Epithelial cell of proximal tubule (primary cell): Measurements from ENCODE around the gene KCNQ1. TPM values are rescaled to one million over a fixed set of nuclear protein-coding genes. Genes with fewer than 3 reads are reported as not detected.

Experiments used
- DNase-seq: peaks from one replicate; pipeline ENCODE4 v3.0.0-alpha.2; 2011; ENCODE audit warnings: low read depth
- H3K4me3 ChIP-seq: 2 replicates; pipeline ENCODE4 v1.5.1; 2011; ENCODE audit warnings: low read depth, mild to moderate bottlenecking, low read length
- total RNA-seq: library from RNA; depleted of rRNA; stranded (reverse); fragments of >200 nt; gene quantifications from 2 replicates; pipeline ENCODE4 v1.2.3, GENCODE V29; 2015
- TF ChIP-seq, protein P1 (sequence below): conservative IDR thresholded peaks from 2 replicates; pipeline ENCODE4 v1.5.1; 2012; ENCODE audit warnings: low read depth, mild to moderate bottlenecking, low read length

The KCNQ1 gene
- total RNA-seq, 1 donor from 2014 or later, result 0.46 TPM

DNA sequence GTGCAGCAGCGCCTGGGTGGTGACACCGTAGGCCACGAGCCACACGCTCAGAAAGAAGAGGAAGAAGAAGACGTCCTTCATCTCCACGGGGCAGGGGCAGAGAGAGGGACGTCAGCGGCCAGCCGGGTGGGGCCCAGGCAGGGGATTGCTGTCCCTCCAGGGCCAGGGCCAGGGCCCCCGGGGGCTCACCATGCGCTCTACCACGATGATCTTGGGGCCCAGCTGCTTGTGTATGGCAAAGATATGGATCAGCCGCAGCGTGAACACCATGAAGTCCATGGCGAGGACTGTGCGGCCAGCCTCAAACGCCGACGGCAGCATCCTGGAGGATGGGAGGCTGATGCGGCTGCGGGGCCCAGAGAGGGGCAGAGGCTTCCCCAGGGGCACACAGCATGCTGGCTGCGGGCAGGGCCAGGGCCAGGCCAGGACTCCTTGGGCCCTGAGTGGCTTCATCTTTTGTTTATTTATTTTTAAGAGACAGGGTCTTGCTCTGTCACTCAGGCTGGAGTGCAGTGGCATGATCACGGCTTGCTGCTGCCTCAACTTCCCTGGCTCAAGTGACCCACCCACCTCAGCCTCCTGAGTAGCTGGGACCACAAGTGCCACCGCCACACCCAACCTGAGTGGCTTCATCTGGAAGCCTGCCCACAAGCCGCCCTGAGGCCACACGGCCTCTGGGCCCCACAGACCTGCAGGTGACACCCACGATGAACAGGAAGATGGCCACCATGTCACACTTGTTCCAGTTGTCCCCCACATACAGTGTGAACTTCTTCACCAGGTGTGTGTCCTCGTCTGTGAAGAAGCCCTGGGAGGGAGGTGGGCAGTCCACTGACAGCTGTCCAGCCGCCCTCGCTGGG is 33.1 kb upstream of the KCNQ1 start:
- TF ChIP-seq, protein P1, sequence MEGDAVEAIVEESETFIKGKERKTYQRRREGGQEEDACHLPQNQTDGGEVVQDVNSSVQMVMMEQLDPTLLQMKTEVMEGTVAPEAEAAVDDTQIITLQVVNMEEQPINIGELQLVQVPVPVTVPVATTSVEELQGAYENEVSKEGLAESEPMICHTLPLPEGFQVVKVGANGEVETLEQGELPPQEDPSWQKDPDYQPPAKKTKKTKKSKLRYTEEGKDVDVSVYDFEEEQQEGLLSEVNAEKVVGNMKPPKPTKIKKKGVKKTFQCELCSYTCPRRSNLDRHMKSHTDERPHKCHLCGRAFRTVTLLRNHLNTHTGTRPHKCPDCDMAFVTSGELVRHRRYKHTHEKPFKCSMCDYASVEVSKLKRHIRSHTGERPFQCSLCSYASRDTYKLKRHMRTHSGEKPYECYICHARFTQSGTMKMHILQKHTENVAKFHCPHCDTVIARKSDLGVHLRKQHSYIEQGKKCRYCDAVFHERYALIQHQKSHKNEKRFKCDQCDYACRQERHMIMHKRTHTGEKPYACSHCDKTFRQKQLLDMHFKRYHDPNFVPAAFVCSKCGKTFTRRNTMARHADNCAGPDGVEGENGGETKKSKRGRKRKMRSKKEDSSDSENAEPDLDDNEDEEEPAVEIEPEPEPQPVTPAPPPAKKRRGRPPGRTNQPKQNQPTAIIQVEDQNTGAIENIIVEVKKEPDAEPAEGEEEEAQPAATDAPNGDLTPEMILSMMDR, result no peak

DNA sequence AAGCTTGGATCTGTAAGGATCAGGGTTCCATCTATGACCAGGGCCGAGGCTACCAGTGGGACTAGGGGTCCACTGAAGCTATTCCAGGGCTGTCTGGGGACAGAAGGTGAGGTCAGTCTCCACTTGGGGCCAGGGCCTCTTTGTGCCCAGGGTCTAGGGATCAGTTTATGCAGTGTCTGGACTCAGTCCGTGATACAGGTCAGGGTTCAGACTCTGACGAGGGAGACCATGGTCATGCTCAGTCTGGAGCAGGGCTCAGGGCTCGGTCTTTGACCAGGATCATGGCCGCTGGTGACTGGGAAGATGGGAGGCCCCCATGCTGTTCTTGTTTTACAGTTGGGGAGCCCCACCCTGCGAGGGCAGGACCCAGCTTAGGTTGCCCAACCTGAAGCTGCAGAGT is 32.5 kb upstream of the KCNQ1 start:
- no peak overlapping the region for H3K4me3 ChIP-seq
- TF ChIP-seq, protein P1, result no peak
- DNase-seq, result no peak

More for the DNA sequence above, 33.1 kb upstream of the KCNQ1 start:
- no peak for DNase-seq
- no peak overlapping the region for H3K4me3 ChIP-seq

DNA sequence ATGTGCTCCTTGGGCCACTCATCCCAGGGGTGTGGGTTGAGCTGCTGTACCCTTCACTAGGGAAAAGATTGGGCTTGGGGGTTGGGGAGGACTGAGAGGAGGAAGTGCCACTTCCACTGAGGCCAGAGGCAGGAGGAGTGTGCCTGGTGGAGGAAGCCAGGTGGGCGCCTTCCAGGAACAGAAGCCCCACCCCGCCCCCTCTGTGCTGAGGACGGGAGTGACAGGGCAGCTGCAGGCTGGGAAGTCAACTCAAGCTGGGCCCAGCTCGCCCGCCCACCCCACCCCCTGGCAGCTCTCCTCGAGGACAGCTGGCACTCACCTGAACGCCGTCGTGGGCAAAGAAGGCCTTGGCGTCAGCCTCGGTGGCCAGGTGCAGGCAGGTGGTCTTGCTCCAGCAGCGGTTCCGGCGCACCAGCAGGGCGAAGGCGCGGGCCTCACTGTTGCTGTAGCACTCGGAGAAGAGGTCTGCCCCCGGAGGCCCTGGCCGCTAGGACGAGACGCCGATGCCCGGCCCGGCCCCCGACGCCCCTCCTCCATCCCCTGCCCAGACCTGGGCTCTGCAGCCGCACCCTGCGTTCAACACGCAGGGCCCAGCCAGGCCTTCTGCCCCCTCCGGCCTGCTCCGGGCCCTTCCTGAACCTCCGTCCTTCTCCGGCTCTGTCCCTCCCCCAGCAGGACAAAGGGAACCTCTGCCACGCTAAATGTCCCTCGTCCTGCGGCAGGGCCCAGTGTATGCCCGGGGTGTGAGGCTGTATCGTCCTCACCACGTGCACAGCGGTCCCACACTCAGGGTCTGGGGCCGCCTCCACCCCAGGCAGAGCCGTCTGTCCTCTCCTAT is 30.8 kb upstream of the KCNQ1 start:
- no peak for DNase-seq
- no peak overlapping the region for H3K4me3 ChIP-seq
- TF ChIP-seq, protein P1, result no peak

- TF ChIP-seq, protein P1, result no peak
These were observed 30.2 kb upstream of the KCNQ1 start for GRCh38 chr11:2414616-2415015.

DNA sequence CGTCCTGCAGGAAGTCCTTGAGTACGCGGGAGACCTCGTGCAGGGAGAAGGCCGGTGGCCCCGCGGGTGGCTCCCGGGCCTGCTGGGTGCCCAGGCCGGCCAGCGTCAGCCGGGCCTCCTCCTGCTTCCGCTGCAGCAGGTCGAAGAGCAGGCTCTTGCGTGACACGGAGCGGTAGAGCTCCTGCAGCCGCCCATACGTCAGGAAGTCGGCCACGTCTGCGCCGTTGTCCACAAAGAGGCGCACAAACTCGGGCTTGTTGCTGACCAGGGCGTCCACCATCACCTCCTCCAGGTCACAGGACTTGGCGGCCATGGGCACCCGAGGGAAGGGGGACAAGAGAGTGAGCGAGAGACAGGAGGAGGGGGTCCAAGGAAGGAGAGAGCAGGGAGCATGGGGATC is 29.6 kb upstream of the KCNQ1 start:
- TF ChIP-seq, protein P1, result no peak
- H3K4me3 ChIP-seq, result no peak overlapping the region
- no peak for DNase-seq

More at GRCh38 chr11:2414616-2415015, 30.2 kb upstream of the KCNQ1 start:
- no peak for DNase-seq
- no peak overlapping the region for H3K4me3 ChIP-seq

DNA sequence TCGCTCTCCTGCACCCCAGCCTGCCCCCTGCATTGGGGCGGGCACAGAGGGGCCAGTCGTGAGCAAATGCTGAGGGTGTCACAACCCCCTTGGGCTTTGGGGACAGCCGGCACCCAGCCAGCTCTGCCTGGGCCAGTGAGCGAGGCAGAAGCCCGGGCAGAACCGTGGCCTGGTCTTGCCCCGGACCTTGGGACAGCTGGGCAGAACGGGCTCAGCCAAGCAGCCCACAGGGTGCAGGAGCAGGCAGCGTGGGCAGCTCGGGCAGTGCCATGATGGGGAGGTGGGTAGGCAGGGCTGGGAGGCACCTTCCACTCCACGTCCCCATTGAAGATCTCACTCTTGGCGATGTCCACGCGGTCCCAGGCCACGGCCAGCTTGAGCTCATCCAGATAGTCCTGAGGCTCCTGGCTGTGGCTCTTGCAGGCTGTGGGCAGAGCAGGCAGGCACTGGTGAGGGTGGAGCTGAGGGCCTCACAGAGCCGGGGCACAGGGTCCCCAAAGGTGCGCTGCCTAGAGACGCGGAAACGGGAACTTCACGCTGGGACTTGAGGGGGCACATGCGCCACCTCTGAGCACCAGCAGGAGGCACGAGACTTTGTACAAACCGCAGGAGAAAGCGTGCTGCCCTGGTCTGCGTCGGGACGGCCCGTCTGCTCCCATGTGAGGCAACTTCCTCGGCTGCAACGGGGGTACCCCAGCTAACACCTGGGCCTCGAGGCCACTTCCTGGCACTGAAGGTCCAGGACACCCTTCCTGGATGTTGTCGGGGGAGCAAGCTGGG is 29.0 kb upstream of the KCNQ1 start:
- no peak overlapping the region for H3K4me3 ChIP-seq
- DNase-seq, result no peak
- TF ChIP-seq, protein P1, result no peak
